Testis (tissue), 3 donors: ENCODE measurements around the gene BAG2. TPM values are rescaled to one million over a fixed set of nuclear protein-coding genes. Genes with fewer than 3 reads are reported as not detected.

Source experiments
- DNase-seq: peaks from one replicate; pipeline ENCODE4 v3.0.0-alpha.2; 2019
- H3K27ac ChIP-seq, 2 donors: fragments of 200-600 bp; sonication (generic); one replicate each; pipeline ENCODE4 v1.5.1; 2019
- H3K27me3 ChIP-seq: fragments of 200-600 bp; sonication (generic); one replicate; pipeline ENCODE4 v1.5.1; 2019
- H3K36me3 ChIP-seq: fragments of 200-600 bp; sonication (generic); one replicate; pipeline ENCODE4 v1.5.1; 2017; ENCODE audit warnings: low read depth; ENCODE audit errors: missing control alignments
- H3K4me1 ChIP-seq: fragments of 200-600 bp; sonication (generic); one replicate; pipeline ENCODE4 v1.5.1; 2019
- H3K4me3 ChIP-seq, 2 donors: fragments of 200-600 bp; sonication (generic); one replicate each; pipeline ENCODE4 v1.5.1; 2017 to 2019
- H3K9me3 ChIP-seq: fragments of 200-600 bp; sonication (generic); one replicate; pipeline ENCODE4 v1.5.1; 2017
- POLR2A ChIP-seq: fragments of 450-650 bp; IDR thresholded peaks from one replicate; pipeline ENCODE4 v1.6.1; 2017; ENCODE audit warnings: antibody characterized with exemption, mild to moderate bottlenecking, moderate library complexity
- WGBS, 2 donors: methylation state at CpG; one replicate each; pipeline ENCODE4 v1.1.5; 2018; 5-methylcytosine and 5-hydroxymethylcytosine counted together
- intact Hi-C: fragments of 100-400 bp; cut with DNase I; formaldehyde crosslinking; loops from one replicate; pipeline ENCODE4 v1.15.1; 2023; ENCODE audit warnings: low total_unique reads
- polyA plus RNA-seq: library from polyadenylated mRNA; stranded (reverse); fragments of 350-450 nt; fragmentation: Illumina TruSeq; extraction: RNeasy Lipid Tissue Mini Kit (QIAGEN cat#74804); gene quantifications from one replicate; pipeline ENCODE4 v1.2.3, GENCODE V29; 2014; ENCODE audit warnings: low read depth, low replicate concordance; ENCODE audit not compliant: insufficient read depth
- total RNA-seq, 2 donors: library from RNA; depleted of rRNA; stranded (reverse); fragments of >200 nt; gene quantifications; one replicate each; pipeline ENCODE4 v1.2.3, GENCODE V29; 2016
- TF ChIP-seq, protein P1 (sequence below), 3 experiments: fragments of 450-650 bp in 2 of 3; fragments of 200-600 bp in 1 of 3; sonication (generic) in 1 of 3; IDR thresholded peaks; one replicate each; pipeline ENCODE4 v1.5.1; 2016 to 2019; ENCODE audit warnings: antibody characterized with exemption in 3 of 3, mild to moderate bottlenecking in 2 of 3, moderate library complexity in 1 of 3

BAG2 gene
- total and polyA plus RNA-seq, 3 donors from 2014 or later: 5.3 to 12.6 (median 6.1) TPM

DNA sequence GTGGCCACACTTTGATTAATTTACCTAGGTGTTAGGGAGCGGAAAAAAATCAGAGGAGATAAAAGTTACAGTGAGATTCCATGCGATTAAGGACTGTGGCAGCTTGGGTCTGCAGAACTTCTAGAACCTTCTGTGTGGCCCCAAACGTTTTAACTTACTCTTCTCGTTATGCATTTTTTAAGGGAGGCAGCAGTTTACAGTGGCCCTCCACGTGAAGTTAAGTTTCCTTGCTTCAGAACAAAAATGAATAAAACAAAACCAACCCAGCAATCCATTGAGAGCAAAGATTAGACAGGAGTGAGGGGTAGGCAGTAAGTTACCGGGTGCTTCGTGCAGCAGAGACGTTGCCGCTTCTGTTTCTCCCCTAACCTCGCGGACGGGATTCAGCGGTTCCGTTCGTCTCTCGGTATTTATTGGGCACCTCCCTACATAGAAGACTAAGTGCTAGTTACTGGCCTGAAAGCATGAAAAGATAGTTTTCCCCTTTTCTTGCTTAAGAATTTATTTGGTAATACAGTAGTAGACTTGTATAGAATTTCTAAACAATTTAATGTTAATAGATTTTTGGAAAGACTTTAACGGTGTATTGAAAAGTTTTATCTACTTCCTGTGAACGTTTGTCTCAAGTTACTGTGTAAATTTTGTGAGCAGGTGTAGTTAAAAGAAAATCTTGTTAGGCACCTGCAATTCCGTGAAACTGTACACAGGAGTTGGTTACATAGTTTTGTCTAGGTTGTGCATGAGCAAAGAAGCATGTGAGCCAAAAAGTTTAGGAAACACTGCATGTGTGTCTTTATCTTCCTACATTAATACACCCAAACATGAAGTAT is 1.1 kb downstream of the BAG2 start:
- DNase-seq: peak; percentile 52
- peak overlapping the region; percentile 93 to 97 for H3K27ac ChIP-seq
- no peaks in the 10 kb centered on the region for H3K9me3 ChIP-seq
- TF ChIP-seq, protein P1, sequence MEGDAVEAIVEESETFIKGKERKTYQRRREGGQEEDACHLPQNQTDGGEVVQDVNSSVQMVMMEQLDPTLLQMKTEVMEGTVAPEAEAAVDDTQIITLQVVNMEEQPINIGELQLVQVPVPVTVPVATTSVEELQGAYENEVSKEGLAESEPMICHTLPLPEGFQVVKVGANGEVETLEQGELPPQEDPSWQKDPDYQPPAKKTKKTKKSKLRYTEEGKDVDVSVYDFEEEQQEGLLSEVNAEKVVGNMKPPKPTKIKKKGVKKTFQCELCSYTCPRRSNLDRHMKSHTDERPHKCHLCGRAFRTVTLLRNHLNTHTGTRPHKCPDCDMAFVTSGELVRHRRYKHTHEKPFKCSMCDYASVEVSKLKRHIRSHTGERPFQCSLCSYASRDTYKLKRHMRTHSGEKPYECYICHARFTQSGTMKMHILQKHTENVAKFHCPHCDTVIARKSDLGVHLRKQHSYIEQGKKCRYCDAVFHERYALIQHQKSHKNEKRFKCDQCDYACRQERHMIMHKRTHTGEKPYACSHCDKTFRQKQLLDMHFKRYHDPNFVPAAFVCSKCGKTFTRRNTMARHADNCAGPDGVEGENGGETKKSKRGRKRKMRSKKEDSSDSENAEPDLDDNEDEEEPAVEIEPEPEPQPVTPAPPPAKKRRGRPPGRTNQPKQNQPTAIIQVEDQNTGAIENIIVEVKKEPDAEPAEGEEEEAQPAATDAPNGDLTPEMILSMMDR (IDR thresholded peaks at IDR 0.05): no peak
- no peak for TF ChIP-seq POLR2A
- H3K4me1 ChIP-seq: no peaks in the 10 kb centered on the region
- no peaks in the 10 kb centered on the region for H3K36me3 ChIP-seq
- 2 to 8% methylated on average over 19 of the region's 19 CpGs for WGBS, 2 donors
- intact Hi-C loops: loop anchor here (5.0 kb wide), 1 partner anchor 81 kb away; the partner anchor contains the start of gene ZNF451
- no peaks in the 10 kb centered on the region for H3K27me3 ChIP-seq
- H3K4me3 ChIP-seq: peak overlapping the region; percentile 82 to 85

DNA sequence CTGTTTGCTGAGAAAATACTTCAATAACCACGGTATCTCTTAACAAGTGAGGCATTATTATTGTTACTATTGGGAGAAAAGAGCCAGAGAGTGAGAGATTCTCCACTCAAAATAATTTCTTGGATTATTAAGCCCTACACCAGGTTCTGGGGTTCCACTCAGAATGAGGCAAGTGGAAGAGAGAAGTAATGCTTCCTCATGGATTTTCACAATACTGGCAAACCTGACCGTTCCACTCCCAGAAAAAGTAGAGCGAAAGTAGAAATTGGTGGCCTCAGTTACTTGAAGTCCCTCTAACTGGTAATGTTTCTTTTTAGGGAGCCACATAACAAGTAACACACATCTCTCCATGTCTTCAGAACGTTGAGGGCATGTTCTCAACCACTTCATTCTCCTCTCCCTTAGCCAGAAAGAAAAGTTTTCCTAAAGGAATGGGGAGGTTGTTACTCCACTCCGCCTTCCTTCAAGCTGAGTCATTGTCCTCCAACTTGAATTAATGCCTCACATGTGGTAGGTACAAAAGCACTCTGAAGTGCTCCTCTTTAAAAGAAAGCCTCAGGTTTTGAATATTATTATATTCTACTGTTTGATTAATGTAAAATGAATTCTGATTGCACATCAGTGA is 1.9 kb downstream of the BAG2 start:
- no peaks in the 10 kb centered on the region for H3K4me1 ChIP-seq
- no peaks in the 10 kb centered on the region for H3K36me3 ChIP-seq
- no peaks in the 10 kb centered on the region for H3K27me3 ChIP-seq
- H3K4me3 ChIP-seq: peak overlapping the region; percentile 82 to 85
- peak overlapping the region in 1 of 2 donors; percentile 97 for H3K27ac ChIP-seq
- TF ChIP-seq, protein P1 (IDR thresholded peaks at IDR 0.05): no peak
- TF ChIP-seq POLR2A: no peak
- WGBS, 2 donors: 43 to 45% methylated on average over 5 of the region's 5 CpGs
- DNase-seq: no peak
- no peaks in the 10 kb centered on the region for H3K9me3 ChIP-seq
- intact Hi-C loops: loop anchor here (5.0 kb wide), 1 partner anchor 82 kb away; the partner anchor contains the start of gene ZNF451

DNA sequence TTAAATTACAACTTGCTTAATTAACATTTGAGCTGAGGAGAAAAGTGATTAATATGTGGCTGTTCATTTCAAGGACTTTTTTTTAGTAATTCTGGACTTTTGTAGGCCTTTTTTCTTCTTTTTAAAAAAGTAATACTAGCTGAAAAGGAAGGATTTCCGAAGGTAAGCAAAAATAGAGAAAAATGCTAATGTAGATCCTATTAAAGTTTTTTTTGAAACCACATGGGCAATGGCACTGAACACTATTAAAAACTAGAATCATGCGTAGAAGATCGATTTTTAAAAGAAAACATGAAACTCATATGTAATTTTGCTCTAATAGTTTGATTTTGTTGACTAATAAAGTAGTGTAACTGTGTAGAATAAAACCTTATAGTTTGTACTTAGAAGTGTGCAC is 2.4 kb downstream of the BAG2 start:
- no peaks in the 10 kb centered on the region for H3K27me3 ChIP-seq
- WGBS, 2 donors: 58 to 86% methylated on average over 3 of the region's 3 CpGs
- no peak overlapping the region for H3K4me3 ChIP-seq
- no peak for DNase-seq
- intact Hi-C loops: loop anchor here (5.0 kb wide), 1 partner anchor 82 kb away; the partner anchor contains the start of gene ZNF451
- TF ChIP-seq, protein P1 (IDR thresholded peaks at IDR 0.05): no peak
- no peak overlapping the region for H3K27ac ChIP-seq
- no peaks in the 10 kb centered on the region for H3K36me3 ChIP-seq
- no peaks in the 10 kb centered on the region for H3K9me3 ChIP-seq
- H3K4me1 ChIP-seq: no peaks in the 10 kb centered on the region

DNA sequence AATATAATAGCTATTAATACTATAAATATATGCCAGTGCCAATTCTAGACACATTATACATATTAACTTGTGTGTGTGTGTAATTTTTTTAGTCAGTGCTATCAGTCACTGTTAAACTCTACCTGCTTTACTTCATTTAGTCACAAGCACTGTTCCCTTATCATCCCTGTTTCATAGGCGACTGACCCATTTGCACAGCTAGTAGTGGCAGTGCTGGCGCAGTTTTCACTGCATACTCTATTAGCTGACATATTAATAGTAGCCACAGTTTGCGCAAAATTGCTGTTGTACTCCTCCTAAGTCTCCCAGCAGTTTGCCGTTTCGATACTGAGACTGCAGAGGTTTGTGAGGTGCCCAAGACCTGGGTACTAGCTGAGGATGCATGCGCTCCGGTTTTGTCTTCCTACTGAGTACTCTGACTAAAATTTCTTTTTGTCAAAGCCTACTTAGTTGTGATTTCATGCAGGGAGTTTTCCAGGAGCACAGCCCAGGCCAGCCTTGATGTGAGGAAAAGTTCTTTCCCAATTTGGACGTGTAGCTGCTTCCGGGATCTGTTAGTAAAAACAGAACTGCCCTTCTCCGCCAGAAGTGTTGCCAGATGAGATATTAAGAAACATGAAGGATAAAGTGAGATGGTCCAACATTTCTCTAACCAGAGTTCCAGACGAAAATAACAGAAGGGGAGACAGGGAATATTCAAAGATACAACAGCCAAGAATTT is 5.6 kb downstream of the BAG2 start:
- intact Hi-C loops: no loop called here
- no peak overlapping the region for H3K4me3 ChIP-seq

More for the DNA sequence above, 5.6 kb downstream of the BAG2 start:
- no peaks in the 10 kb centered on the region for H3K9me3 ChIP-seq
- peak; percentile 70 for DNase-seq
- no peak for TF ChIP-seq POLR2A
- TF ChIP-seq, protein P1 (IDR thresholded peaks at IDR 0.05): no peak
- H3K4me1 ChIP-seq: no peaks in the 10 kb centered on the region
- H3K27me3 ChIP-seq: no peaks in the 10 kb centered on the region
- H3K27ac ChIP-seq: peak overlapping the region; percentile 55 to 74
- H3K36me3 ChIP-seq: no peaks in the 10 kb centered on the region
- WGBS, 2 donors: 59 to 70% methylated on average over 11 of the region's 11 CpGs
